IMR-90 (cell line): ENCODE measurements around the gene TMPRSS2.

Experiments
- BHLHE40 ChIP-seq: fragments of 150-350 bp; IDR thresholded peaks from 2 replicates; pipeline ENCODE4 v1.6.1; 2016; ENCODE audit warnings: mild to moderate bottlenecking, low read depth, low read length
- CEBPB ChIP-seq: IDR thresholded peaks from 2 replicates; pipeline ENCODE4 v1.6.1; 2012; ENCODE audit warnings: low read depth, low read length, improper control_type of control experiment
- CHD1 ChIP-seq: IDR thresholded peaks from 2 replicates; pipeline ENCODE4 v1.6.1; 2012; ENCODE audit warnings: low read depth, low read length, improper control_type of control experiment
- CTCF ChIP-seq: conservative IDR thresholded peaks from 2 replicates; pipeline ENCODE4 v1.5.1; 2012; ENCODE audit warnings: mild to moderate bottlenecking, low read depth, low read length, improper control_type of control experiment
- FOS ChIP-seq: fragments of 150-350 bp; IDR thresholded peaks from 2 replicates; pipeline ENCODE4 v1.6.1; 2016; ENCODE audit warnings: low read depth, low read length
- MAFK ChIP-seq: IDR thresholded peaks from 2 replicates; pipeline ENCODE4 v1.6.1; 2012; ENCODE audit warnings: low read depth, low read length, improper control_type of control experiment
- MAZ ChIP-seq: IDR thresholded peaks from 2 replicates; pipeline ENCODE4 v1.6.1; 2012; ENCODE audit warnings: low read depth, mild to moderate bottlenecking, low read length, improper control_type of control experiment, moderate library complexity, borderline replicate concordance
- NFE2L2 ChIP-seq: fragments of 150-350 bp; IDR thresholded peaks from 2 replicates; pipeline ENCODE4 v1.6.1; 2016; ENCODE audit warnings: low read depth, mild to moderate bottlenecking, low read length
- POLR2A ChIP-seq: IDR thresholded peaks from 2 replicates; pipeline ENCODE4 v1.6.1; 2012; ENCODE audit warnings: mild to moderate bottlenecking, low read depth, low read length
- RAD21 ChIP-seq: IDR thresholded peaks from 2 replicates; pipeline ENCODE4 v1.6.1; 2012; ENCODE audit warnings: low read length, improper control_type of control experiment
- RCOR1 ChIP-seq: IDR thresholded peaks from 2 replicates; pipeline ENCODE4 v1.6.1; 2012; ENCODE audit warnings: mild to moderate bottlenecking, low read length, improper control_type of control experiment; ENCODE audit not compliant: insufficient replicate concordance
- RFX5 ChIP-seq: IDR thresholded peaks from 2 replicates; pipeline ENCODE4 v1.8.0; 2012; ENCODE audit warnings: low read depth, mild to moderate bottlenecking, low read length, moderate library complexity
- SMC3 ChIP-seq: fragments of 150-350 bp; IDR thresholded peaks from 2 replicates; pipeline ENCODE4 v1.6.1; 2016; ENCODE audit warnings: low read depth, mild to moderate bottlenecking, antibody characterized with exemption, low read length, moderate library complexity
- USF2 ChIP-seq: fragments of 150-350 bp; IDR thresholded peaks from 2 replicates; pipeline ENCODE4 v1.6.1; 2017; ENCODE audit warnings: mild to moderate bottlenecking, antibody characterized with exemption, low read length, low read depth

GRCh38 chr21:41500931-41501381, 7.0 kb downstream of the TMPRSS2 start:
- TF ChIP-seq CTCF: no peak
- TF ChIP-seq FOS: no peak
- TF ChIP-seq CEBPB: no peak
- no peak for TF ChIP-seq MAZ
- no peak for TF ChIP-seq POLR2A
- TF ChIP-seq MAFK: no peak
- TF ChIP-seq BHLHE40: no peak
- no peak for TF ChIP-seq SMC3
- TF ChIP-seq RFX5: no peak
- TF ChIP-seq USF2: no peak
- no peak for TF ChIP-seq NFE2L2
- no peak for TF ChIP-seq RAD21
- TF ChIP-seq RCOR1: no peak
- TF ChIP-seq CHD1: no peak
